A549 (cell line): ENCODE data around the gene PPP1R1B. TPM values are rescaled to one million over a fixed set of nuclear protein-coding genes. Genes with fewer than 3 reads are reported as not detected.

Experiments used
- ATAC-seq, 2 experiments: fragments of 200-7000 bp in 1 of 2; fragments of >200 bp in 1 of 2; cut with Nextera tagmentation in 1 of 2; cut with Tn5 transposase in 1 of 2; 3 replicates each; pipeline versions ENCODE4 v1.8.0 to v1.9.1; 2018 to 2020; ENCODE audit warnings: mild to moderate bottlenecking in 1 of 2, moderate library complexity in 1 of 2
- CTCF ChIA-PET: fragments of 300-600 bp; sonication (Branson Sonifier 250); formaldehyde crosslinking; extraction: SDS; loops from one replicate; lab custom pipeline; 2021; ENCODE audit warnings: antibody characterized with exemption, inconsistent platforms; lab: Yijun Ruan, JAX
- POLR2A ChIA-PET: fragments of 350-600 bp; formaldehyde crosslinking; extraction: SDS; loops from one replicate; lab custom pipeline; 2021; ENCODE audit warnings: antibody characterized with exemption, inconsistent platforms; lab: Yijun Ruan, JAX
- DNase-seq, 2 experiments: peaks; one replicate each; pipeline versions ENCODE4 v3.0.0 to v3.0.0-alpha.2; 2011 to 2016; ENCODE audit warnings: low read depth in 1 of 2, low spot score in 1 of 2
- FAIRE-seq: peaks from 2 replicates; lab custom pipeline; 2011; peaks lifted over from hg19 to GRCh38; lab: Jason Lieb, UNC
- H3K27ac ChIP-seq, 2 experiments: fragments of >200 bp; sonication (Bioruptor Twin); formaldehyde crosslinking; 3 replicates each; pipeline ENCODE4 v1.5.1; 2016 to 2017
- H3K4me1 ChIP-seq: fragments of >200 bp; sonication (Bioruptor Twin); formaldehyde crosslinking; 3 replicates; pipeline ENCODE4 v1.6.1; 2016
- H3K4me2 ChIP-seq: fragments of >200 bp; sonication (Bioruptor Twin); formaldehyde crosslinking; 3 replicates; pipeline ENCODE4 v1.6.1; 2016
- H3K4me3 ChIP-seq: fragments of >200 bp; sonication (Bioruptor Twin); formaldehyde crosslinking; 3 replicates; pipeline ENCODE4 v1.5.1; 2016
- H3K9me3 ChIP-seq: fragments of >200 bp; sonication (Bioruptor Twin); formaldehyde crosslinking; 3 replicates; pipeline ENCODE4 v1.6.1; 2016
- BHLHE40 ChIP-seq: IDR thresholded peaks from 2 replicates; pipeline ENCODE4 v1.6.1; 2012; ENCODE audit warnings: low read depth, low read length, inconsistent platforms
- CBX2 ChIP-seq: fragments of 200-600 bp; sonication (generic); IDR thresholded peaks from 2 replicates; pipeline ENCODE4 v1.6.1; 2016; ENCODE audit warnings: low read depth, mild to moderate bottlenecking, borderline replicate concordance
- CHD2 ChIP-seq: fragments of 150-350 bp; IDR thresholded peaks from 2 replicates; pipeline ENCODE4 v1.6.1; 2014; ENCODE audit warnings: low read length; ENCODE audit not compliant: partially characterized antibody
- CHD4 ChIP-seq: fragments of 200-600 bp; sonication (generic); IDR thresholded peaks from 2 replicates; pipeline ENCODE4 v1.6.1; 2016; ENCODE audit warnings: antibody characterized with exemption, mild to moderate bottlenecking, borderline replicate concordance
- E2F6 ChIP-seq: IDR thresholded peaks from 2 replicates; pipeline ENCODE4 v1.6.1; 2012; ENCODE audit warnings: low read depth, borderline replicate concordance
- EP300 ChIP-seq, 2 experiments: fragments of >200 bp; sonication (Bioruptor Twin); formaldehyde crosslinking; IDR thresholded peaks; 2 replicates in 1 of 2; 3 replicates in 1 of 2; pipeline ENCODE4 v1.6.1; 2016 to 2017
- ESRRA ChIP-seq: fragments of 150-350 bp; IDR thresholded peaks from 2 replicates; pipeline ENCODE4 v1.6.1; 2014; ENCODE audit warnings: mild to moderate bottlenecking, low read length, borderline replicate concordance
- FOSB ChIP-seq: fragments of 250-450 bp; sonication (Bioruptor Pico); IDR thresholded peaks from 2 replicates; pipeline ENCODE4 v1.5.0; 2020; ENCODE audit warnings: mild to moderate bottlenecking, moderate library complexity
- HDAC2 ChIP-seq: fragments of 200-600 bp; sonication (generic); IDR thresholded peaks from 2 replicates; pipeline ENCODE4 v1.6.1; 2016
- HOXA7 ChIP-seq: fragments of 250-450 bp; sonication (Bioruptor Pico); IDR thresholded peaks from 2 replicates; pipeline ENCODE4 v1.5.0; 2020; ENCODE audit warnings: mild to moderate bottlenecking, moderate library complexity
- JUN ChIP-seq, 2 experiments: fragments of >200 bp; sonication (Bioruptor Twin); formaldehyde crosslinking; IDR thresholded peaks; 2 replicates in 1 of 2; 3 replicates in 1 of 2; pipeline ENCODE4 v1.6.1; 2016 to 2017
- KDM1A ChIP-seq: fragments of 200-600 bp; sonication (generic); IDR thresholded peaks from 2 replicates; pipeline ENCODE4 v1.6.1; 2016; ENCODE audit warnings: low read depth, mild to moderate bottlenecking
- MAX ChIP-seq: IDR thresholded peaks from 2 replicates; pipeline ENCODE4 v1.6.1; 2012
- MYC ChIP-seq: IDR thresholded peaks from 2 replicates; pipeline ENCODE4 v1.6.1; 2012; ENCODE audit warnings: mild to moderate bottlenecking, inconsistent platforms, low read length, improper control_type of control experiment, borderline replicate concordance
- RAD21 ChIP-seq, 2 experiments: fragments of >200 bp in 1 of 2; sonication (Bioruptor Twin) in 1 of 2; formaldehyde crosslinking in 1 of 2; IDR thresholded peaks in 1 of 2; conservative IDR thresholded peaks in 1 of 2; 2 replicates in 1 of 2; 3 replicates in 1 of 2; pipeline ENCODE4 v1.6.1; 2012 to 2018; ENCODE audit warnings: inconsistent platforms in 1 of 2
- SMC3 ChIP-seq: fragments of >200 bp; sonication (Bioruptor Twin); formaldehyde crosslinking; IDR thresholded peaks from 3 replicates; pipeline ENCODE4 v1.6.1; 2018; ENCODE audit warnings: inconsistent platforms
- SREBF2 ChIP-seq: fragments of 450-650 bp; IDR thresholded peaks from 2 replicates; pipeline ENCODE4 v1.6.1; 2014; ENCODE audit warnings: mild to moderate bottlenecking, moderate library complexity
- TP53 ChIP-seq: fragments of 250-450 bp; sonication (Bioruptor Pico); IDR thresholded peaks from 2 replicates; pipeline ENCODE4 v1.5.0; 2021; ENCODE audit warnings: mild to moderate bottlenecking, moderate library complexity
- ZFP36 ChIP-seq: fragments of 450-650 bp; IDR thresholded peaks from 2 replicates; pipeline ENCODE4 v1.6.1; 2014; ENCODE audit warnings: borderline replicate concordance; ENCODE audit not compliant: partially characterized antibody
- WGBS: methylation state at CpG from one replicate; pipeline ENCODE4 v1.1.6; 2017; ENCODE audit errors: missing lambda C conversion rate; 5-methylcytosine and 5-hydroxymethylcytosine counted together
- polyA plus RNA-seq, 4 experiments: library from polyadenylated mRNA; depleted of rRNA in 3 of 4; stranded (reverse); fragments of >200 nt; fragmentation: RNase III in 1 of 4; extraction: RNeasy Plus Mini Kit Qiagen cat#74134 plus additional on column Dnase treatment in 1 of 4; gene quantifications; 2 replicates in 3 of 4; 3 replicates in 1 of 4; pipeline ENCODE4 v1.2.3, GENCODE V29; 2011 to 2017
- TF ChIP-seq, protein P1 (sequence below): fragments of 450-650 bp; IDR thresholded peaks from 2 replicates; pipeline ENCODE4 v1.6.1; 2014; ENCODE audit warnings: antibody characterized with exemption
- TF ChIP-seq, protein P2 (sequence below): fragments of >200 bp; sonication (Bioruptor Twin); formaldehyde crosslinking; IDR thresholded peaks from 3 replicates; pipeline ENCODE4 v1.6.1; 2016
- TF ChIP-seq, protein P3 (sequence below): fragments of 150-350 bp; IDR thresholded peaks from 2 replicates; pipeline ENCODE4 v1.6.1; 2014; ENCODE audit warnings: low read depth, mild to moderate bottlenecking, low read length

Gene PPP1R1B
- polyA plus RNA-seq, 2 of the 4 experiments (the other 2 are of a cell fraction): 0.10 TPM; not detected in 1

- H3K4me2 ChIP-seq: peak overlapping the region; percentile 94
- ATAC-seq (no peak), FAIRE-seq (no peak), DNase-seq (no peak)
- peaks cover 7% of the 10 kb centered on the region for H3K4me1 ChIP-seq
- no peaks in the 10 kb centered on the region for H3K9me3 ChIP-seq
- ChIA-PET CTCF (interaction anchor here (0.6 to 58.8 kb wide), 6 partner anchors 0 to 1037 kb away, joined by 3 to 1581 read pairs (median 704); partner anchors contain the start of genes ERBB2, NEUROD2, PGAP3 and PNMT), POLR2A (interaction anchor here (0.7 kb wide), 1 partner anchor 166 kb away, joined by 3 read pairs; the partner anchor contains the start of gene MED1)
- peak overlapping the region; percentile 89 to 92; a peak in 5 of 6 replicates for H3K27ac ChIP-seq
- WGBS: 97% methylated on average over 3 of the region's 3 CpGs
- TF ChIP-seq, protein P1, sequence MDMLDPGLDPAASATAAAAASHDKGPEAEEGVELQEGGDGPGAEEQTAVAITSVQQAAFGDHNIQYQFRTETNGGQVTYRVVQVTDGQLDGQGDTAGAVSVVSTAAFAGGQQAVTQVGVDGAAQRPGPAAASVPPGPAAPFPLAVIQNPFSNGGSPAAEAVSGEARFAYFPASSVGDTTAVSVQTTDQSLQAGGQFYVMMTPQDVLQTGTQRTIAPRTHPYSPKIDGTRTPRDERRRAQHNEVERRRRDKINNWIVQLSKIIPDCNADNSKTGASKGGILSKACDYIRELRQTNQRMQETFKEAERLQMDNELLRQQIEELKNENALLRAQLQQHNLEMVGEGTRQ: no peak
- peak overlapping the region; percentile 78 for H3K4me3 ChIP-seq
These were observed 9.7 kb upstream of the PPP1R1B start for GRCh38 chr17:39617100-39617445.

DNA sequence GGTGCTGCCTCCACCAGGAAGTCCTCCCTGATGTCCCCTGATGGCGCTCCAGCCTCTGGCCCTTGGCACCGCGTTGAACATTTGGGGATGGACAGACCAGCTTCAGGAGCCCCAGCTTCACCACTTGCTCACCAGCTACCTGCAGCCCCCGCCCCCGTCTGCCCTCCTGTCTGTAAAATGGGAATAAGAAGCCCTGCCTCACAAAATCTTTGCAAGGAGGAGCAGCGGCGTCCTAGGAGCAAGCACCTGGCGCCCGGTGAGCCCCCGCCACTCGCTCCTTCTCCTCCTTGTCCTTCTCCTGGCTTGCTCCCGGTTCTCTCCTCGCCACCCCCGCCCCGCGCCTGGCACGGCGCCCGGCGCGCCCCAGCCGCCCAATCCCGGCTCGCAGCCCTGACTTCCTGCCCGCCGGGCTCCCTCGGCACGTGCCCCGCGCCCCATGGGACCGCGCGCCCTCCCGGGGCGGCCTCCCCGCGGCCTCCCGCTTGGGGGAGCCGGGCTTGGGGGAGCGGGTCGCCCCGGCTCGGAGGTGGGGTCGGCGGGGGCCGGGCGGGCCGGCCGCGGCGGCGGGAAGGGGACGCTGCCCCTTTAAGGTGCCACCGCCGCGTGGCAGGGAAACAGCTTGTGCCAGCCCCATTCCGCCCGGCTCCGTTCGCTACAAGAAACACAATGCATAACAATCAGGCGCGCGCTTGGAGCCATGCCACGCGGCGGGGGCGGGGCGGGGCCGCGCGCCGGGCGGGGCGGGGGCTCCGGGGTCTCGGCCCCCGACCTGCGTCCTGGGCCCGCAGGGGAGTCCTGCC, 9.1 kb upstream of the PPP1R1B start:
- H3K27ac ChIP-seq: peak overlapping the region; percentile 89 to 92
- CTCF ChIA-PET: interaction anchor here (0.6 to 58.8 kb wide), 7 partner anchors 0 to 1037 kb away, joined by 3 to 1581 read pairs (median 533); partner anchors contain the start of genes ERBB2, NEUROD2, PGAP3 and PNMT
- POLR2A ChIA-PET: interaction anchor here (0.5 kb wide), 1 partner anchor 112 kb away, joined by 6 read pairs; no protein-coding TSS in a partner anchor
- ATAC-seq (peak; percentile 8 to 44), DNase-seq (peak; percentile 79 to 80), FAIRE-seq (no peak)
- H3K4me1 ChIP-seq: peaks cover 10% of the 10 kb centered on the region
- no peaks in the 10 kb centered on the region for H3K9me3 ChIP-seq
- WGBS: under 1% methylated on average over 13 of the region's 79 CpGs
- TF ChIP-seq JUN (IDR thresholded peaks at IDR 0.05): peak; percentile 35 to 66; a peak in 3 of 5 replicates
- TF ChIP-seq EP300 (IDR thresholded peaks at IDR 0.05): no peak
- TF ChIP-seq, protein P1: no peak
- peak; percentile 88; the same call in 1 of the 2 replicates for TF ChIP-seq MYC
- no peak for TF ChIP-seq RAD21 (conservative IDR thresholded peaks at IDR 0.05 in 1 of 2, IDR thresholded peaks at IDR 0.05 in 1 of 2)
- peak; percentile 99 for TF ChIP-seq ZFP36
- peak; percentile 87 for TF ChIP-seq KDM1A
- 0 out of 2 replicates have a peak, but pooled peaks have one; percentile 19 for TF ChIP-seq TP53 (CRISPR knock-in tag)
- peak; percentile 65 for TF ChIP-seq MAX
- TF ChIP-seq, protein P2, sequence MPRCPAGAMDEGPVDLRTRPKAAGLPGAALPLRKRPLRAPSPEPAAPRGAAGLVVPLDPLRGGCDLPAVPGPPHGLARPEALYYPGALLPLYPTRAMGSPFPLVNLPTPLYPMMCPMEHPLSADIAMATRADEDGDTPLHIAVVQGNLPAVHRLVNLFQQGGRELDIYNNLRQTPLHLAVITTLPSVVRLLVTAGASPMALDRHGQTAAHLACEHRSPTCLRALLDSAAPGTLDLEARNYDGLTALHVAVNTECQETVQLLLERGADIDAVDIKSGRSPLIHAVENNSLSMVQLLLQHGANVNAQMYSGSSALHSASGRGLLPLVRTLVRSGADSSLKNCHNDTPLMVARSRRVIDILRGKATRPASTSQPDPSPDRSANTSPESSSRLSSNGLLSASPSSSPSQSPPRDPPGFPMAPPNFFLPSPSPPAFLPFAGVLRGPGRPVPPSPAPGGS: peak; percentile 52; the same call in 1 of the 3 replicates
- peak; percentile 94 for TF ChIP-seq BHLHE40
- 0 out of 2 replicates have a peak, but pooled peaks have one; percentile 39 for TF ChIP-seq E2F6
- no peak for TF ChIP-seq CHD4
- H3K4me2 ChIP-seq: peak overlapping the region; percentile 94
- H3K4me3 ChIP-seq: peak overlapping the region; percentile 78

GRCh38 chr17:39618246-39618913, 8.4 kb upstream of the PPP1R1B start:
- Histone ChIP-seq H3K4me3 (peak overlapping the region; percentile 78), H3K4me2 (peak overlapping the region; percentile 94), H3K27ac (peak overlapping the region; percentile 89 to 92), H3K9me3 (no peaks in the 10 kb centered on the region), H3K4me1 (peaks cover 13% of the 10 kb centered on the region)
- CTCF ChIA-PET: interaction anchor here (0.7 to 58.8 kb wide), 10 partner anchors 1 to 575 kb away, joined by 3 to 1581 read pairs (median 168); partner anchors contain the start of genes ERBB2, MIEN1, NEUROD2 and PGAP3
- POLR2A ChIA-PET: interaction anchor here (1.0 to 1.5 kb wide), 3 partner anchors 69 to 362 kb away, joined by 3 to 4 read pairs (median 3); partner anchors contain the start of genes PGAP3 and PSMD3
- peak; percentile 21 to 33 for ATAC-seq
- WGBS: 1% methylated on average over 29 of the region's 33 CpGs
- FAIRE-seq: no peak
- TF ChIP-seq, protein P3, sequence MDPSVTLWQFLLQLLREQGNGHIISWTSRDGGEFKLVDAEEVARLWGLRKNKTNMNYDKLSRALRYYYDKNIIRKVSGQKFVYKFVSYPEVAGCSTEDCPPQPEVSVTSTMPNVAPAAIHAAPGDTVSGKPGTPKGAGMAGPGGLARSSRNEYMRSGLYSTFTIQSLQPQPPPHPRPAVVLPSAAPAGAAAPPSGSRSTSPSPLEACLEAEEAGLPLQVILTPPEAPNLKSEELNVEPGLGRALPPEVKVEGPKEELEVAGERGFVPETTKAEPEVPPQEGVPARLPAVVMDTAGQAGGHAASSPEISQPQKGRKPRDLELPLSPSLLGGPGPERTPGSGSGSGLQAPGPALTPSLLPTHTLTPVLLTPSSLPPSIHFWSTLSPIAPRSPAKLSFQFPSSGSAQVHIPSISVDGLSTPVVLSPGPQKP: no peak
- TF ChIP-seq FOSB (CRISPR knock-in tag): no peak
- no peak for TF ChIP-seq CHD2
- no peak for TF ChIP-seq ESRRA
- no peak for TF ChIP-seq CBX2
- TF ChIP-seq MAX: peak; percentile 25; the same call in 1 of the 2 replicates
- peak; percentile 61; the same call in 1 of the 2 replicates for TF ChIP-seq CHD4
- TF ChIP-seq HDAC2: no peak
- peak; percentile 4; the same call in 1 of the 2 replicates for TF ChIP-seq E2F6
- no peak for TF ChIP-seq SREBF2
- no peak for TF ChIP-seq SMC3
- no peak for TF ChIP-seq HOXA7
- peak in 1 of 2 experiments; percentile 65 for DNase-seq
